Activated T-helper 1 cell treated with Interleukin-2 at 50 U/mL for 16 hours (primary cell): ENCODE results near the gene CST1.
"Not testable (repeated sequence)": the region's sequence is repeated elsewhere in the genome, so short reads cannot be mapped to it uniquely, and the experiment has no call there.

ENCODE experiments used
- DNase-seq: peaks from one replicate; pipeline ENCODE4 v3.0.0-alpha.2; 2020; ENCODE audit warnings: low read depth

CST1 gene

GRCh38 chr20:23754731-23755130 lies 4.0 kb upstream of the CST1 start:
- DNase-seq, result no peak

GRCh38 chr20:23753589-23753988 lies 2.9 kb upstream of the CST1 start:
- no peak for DNase-seq

- no peak for DNase-seq
Observed at GRCh38 chr20:23753194-23753548, 2.4 kb upstream of the CST1 start.

- no peak for DNase-seq
Observed at GRCh38 chr20:23752481-23753193, 1.9 kb upstream of the CST1 start.

GRCh38 chr20:23752019-23752418 lies 1.3 kb upstream of the CST1 start:
- DNase-seq, result no peak

- no peak for DNase-seq
Observed at GRCh38 chr20:23749746-23750145, 989 bp downstream of the CST1 start.

GRCh38 chr20:23748975-23749374 lies 1.8 kb downstream of the CST1 start:
- not testable (repeated sequence) for DNase-seq

- DNase-seq, result not testable (repeated sequence)
Observed at GRCh38 chr20:23747551-23747950, 3.2 kb downstream of the CST1 start.

- DNase-seq, result not testable (repeated sequence)
Observed at GRCh38 chr20:23747092-23747491, 3.6 kb downstream of the CST1 start.

DNA sequence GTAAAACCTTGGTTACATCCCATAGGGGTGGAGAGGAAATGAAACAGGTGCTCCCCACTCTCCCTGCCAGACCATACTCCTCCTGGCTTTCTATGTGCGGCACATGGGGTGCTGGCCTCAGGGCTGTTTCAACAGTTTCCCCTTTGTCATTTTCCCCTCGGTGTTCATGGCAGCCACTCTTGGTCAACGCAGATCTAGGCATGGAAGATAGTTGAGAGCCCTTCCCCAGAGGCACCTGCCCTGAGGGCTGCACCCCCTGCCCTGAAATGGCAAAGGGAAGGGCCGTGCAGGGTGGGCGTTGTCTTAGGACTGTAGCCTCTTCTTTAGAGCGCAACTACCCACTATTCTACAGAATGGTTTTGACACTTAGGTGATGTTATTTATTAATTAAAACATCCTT lies 4.4 kb downstream of the CST1 start:
- no peak for DNase-seq

GRCh38 chr20:23745247-23745646 lies 5.5 kb downstream of the CST1 start:
- no peak for DNase-seq

- DNase-seq, result no peak
Observed at GRCh38 chr20:23744817-23745216, 5.9 kb downstream of the CST1 start.

DNA sequence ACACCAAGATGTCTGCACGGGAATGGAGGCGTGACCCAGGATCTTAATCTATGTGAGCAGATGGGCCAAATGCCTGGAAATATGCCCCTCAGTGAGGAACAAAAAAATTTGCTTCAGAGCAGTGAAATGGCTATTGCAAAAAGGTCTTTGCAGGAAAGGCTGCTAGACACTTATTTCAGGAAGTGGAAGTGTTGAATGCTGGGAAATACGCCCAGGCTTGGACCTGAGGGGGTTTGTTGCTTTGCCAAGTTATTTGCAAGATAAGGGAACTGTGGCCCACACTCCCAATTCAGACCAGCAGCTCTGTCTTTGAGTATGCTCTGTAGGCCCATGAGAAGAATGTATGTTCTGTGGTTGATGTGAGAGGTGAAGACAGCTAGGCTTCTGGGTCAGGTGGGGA lies 15.3 kb downstream of the CST1 start:
- DNase-seq, result not testable (repeated sequence)

DNA sequence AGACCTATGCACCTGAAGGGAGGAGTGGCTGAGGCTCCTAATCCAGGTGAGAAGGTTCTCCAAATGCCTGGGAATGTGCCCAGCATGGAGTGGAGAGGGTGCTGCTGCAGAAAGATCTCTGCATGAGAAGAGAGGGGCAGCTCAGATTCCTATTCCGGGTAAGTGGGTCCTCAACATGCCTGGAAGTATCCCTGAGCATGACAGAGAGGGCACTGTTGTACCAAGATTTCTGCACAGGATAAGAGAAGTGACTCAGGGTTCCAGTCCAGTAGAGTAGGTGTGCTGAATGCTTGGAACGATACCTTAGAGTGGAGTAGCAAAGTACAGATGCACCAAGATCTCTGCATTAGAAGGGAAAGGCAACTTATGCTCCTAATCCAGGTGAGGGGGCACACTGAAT lies 15.8 kb downstream of the CST1 start:
- not testable (repeated sequence) for DNase-seq

DNA sequence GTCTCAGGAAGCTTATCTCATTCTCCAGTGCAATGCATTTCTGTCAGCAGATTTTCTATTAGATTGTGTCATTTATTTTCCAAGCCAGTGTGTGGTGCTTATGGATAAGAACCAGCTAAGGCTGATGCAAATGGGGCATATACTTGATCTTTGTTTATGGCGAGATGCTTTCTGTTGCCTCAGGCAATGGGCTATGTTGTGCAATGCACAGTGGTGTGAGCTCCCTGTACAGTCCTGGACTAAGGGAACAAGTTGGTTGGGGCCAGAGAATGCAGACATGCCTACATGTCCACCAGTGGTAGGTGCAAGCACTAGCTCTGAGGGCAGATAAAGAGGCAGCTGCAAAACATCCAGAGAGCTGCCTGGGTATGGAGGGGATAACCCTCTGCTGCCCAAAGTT lies 16.3 kb downstream of the CST1 start:
- DNase-seq, result not testable (repeated sequence)

DNA sequence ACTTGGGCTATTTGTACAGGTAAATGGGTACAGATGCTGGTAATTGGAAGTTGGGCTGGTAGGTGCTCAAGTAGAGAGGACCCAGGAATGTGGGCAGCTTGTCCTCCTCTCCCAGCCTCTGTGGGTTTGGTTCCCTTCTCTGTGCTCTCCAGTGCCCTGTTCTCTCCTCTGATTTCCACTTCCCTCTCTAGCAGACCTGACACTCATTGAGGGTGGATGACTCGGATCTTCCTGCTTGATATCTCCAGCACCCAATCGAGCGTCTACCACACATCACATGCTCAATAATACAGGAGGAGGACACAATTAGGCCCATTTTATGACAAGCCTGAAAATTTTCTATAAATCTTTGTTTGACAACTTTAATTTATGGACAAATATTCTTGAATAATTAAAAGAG lies 23.7 kb downstream of the CST1 start:
- DNase-seq, result no peak

- no peak for DNase-seq
Observed at GRCh38 chr20:23725102-23725501, 25.6 kb downstream of the CST1 start.

DNA sequence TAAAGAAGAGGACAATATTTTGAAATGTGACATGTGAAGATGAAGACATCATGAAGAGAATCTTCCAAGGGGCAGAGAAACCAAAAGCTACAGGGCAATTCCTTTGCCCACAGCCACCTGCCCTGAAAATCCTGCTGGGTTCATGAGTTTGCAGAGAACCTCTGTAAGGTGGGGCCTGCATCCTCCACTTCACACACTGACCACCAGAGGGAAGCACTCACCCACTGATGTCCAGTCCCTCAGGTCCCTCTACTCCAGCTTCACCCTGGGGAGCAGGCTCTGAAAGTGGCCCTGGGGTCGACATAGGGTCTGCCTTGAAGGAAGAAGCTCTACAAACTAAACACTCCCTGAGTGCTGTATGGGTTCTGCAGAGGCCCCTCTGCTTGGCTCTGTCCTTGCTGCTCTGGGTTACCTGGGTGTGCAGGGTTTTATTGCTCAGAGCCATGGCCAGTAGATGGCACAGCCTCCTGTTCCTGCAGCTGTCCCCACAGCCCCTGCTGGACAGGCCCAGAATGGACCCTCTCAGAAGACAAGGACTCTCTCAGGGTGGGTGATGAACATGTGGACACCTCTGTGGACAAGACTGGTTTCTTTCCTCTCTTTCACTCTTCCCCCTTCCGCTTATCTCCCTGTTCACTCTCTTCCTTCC lies 27.0 kb downstream of the CST1 start:
- DNase-seq, result not testable (repeated sequence)

- not testable (repeated sequence) for DNase-seq
Observed at GRCh38 chr20:23722851-23723250, 27.9 kb downstream of the CST1 start.

DNA sequence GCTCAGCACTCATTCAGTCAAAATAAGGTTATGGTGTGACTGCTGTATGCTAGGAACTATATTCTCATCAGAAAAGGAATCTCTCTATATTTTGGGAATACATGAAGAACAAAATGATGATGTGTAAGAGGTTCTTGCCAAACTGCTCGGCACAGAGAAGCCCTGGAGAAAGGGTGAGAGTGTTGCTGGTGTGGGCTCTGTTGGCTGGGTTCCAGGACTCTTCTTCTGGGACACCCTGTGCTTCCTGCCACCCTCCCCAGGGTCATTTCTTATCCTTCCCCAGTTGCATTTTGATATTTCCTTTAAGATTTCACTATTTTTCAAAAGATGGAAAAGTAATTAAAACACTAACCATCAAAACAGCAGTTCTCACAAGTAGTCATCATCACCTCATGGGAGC lies 28.8 kb downstream of the CST1 start:
- no peak for DNase-seq

DNA sequence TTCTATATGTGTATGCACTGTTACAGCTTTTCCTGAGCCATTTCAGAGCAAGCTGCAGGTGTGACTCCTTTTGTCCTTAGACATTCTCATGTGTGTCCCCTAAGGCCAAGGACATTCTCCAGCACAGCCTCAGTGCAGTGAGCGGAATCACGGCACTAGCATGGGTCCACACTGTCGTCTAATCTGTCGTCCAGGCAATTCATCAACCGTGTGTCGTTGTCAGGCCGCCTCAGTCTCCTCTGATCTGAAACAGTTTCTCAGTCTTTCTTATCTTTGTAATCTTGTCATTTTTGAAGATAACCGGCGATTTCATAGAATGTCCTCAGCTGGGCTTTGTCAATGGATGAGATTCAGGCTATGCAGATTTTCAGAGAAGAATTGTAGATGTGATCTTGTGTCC lies 31.4 kb downstream of the CST1 start:
- not testable (repeated sequence) for DNase-seq

DNA sequence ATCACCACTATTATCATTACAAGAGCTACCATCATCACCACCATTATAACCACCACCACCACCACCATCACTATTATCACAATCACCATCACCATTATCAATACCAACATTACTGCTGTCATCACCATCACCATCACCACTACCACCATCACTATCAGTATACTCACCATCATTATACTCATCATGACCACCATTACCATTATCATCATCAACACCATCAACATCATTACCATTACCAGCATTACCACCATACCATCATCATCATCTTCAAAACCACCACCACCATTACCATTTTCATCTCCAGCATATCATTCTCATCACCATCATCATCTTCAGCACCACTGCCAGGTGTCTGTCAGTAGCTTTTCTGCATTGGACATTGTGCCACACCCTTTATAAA lies 39.0 kb downstream of the CST1 start:
- DNase-seq, result not testable (repeated sequence)

DNA sequence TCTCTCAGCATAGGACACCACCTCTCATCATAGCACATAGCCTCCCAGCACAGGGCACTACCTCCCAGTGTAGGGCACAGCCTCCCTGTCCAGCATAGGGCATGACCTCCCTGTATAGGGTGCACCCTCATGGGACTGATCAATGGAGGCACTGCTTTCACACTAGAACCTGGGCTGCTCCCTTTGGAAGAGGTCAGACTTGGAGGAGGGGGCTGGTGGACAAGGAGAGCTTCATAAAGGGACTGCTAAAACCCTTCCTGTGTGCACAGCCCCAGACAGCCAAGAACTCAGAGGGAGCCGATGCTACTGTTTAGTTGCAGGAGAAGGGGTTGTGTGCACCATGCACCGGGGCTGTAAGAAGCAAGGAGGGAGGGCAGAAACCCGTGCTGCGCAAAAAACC lies 40.0 kb downstream of the CST1 start:
- no peak for DNase-seq

- no peak for DNase-seq
Observed at GRCh38 chr20:23705895-23706294, 44.8 kb downstream of the CST1 start.
